ENCODE data around the gene MTA1.

The MTA1 gene

DNA sequence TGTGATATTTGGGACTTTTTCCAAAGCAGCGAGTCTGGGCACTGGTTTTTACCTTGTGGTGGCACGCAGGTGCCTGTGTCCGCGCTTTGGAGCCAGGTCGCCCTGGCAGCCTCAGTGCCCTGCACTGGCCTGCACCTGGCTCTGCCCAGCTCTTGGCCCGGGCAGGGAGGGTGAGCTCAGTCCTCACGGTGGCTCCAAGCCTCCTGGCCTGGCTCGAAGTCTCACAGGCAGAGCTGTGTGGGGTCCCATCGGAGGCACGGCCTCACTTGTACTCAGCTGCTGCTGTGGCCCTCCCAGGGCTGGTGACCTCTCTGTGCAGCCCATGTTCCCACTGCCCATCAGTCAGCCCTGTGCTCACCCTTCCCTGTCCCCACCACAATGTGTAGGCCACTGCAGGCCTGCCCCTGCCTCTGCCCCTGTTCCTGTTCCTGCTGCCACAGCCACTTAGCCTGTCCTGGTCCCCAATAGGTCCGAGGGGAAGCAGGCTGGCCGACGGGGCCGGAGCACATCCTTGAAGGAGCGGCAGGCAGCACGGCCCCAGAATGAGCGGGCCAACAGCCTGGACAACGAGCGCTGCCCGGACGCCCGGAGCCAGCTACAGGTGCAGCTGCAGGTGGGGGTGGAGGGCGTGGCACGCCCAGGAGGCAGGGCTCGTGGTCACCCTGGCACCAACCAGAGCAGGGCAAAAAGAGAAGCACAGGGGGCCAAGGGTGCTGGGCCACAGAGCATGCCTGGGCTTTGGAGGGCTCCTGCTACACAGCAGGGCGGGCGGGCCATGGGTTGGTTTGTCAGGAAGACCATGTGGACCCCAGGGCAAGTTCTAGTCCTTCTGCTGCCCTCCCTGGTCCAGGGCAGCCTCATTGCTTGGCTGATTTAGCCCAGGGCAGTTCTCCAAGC is 37.9 kb upstream of the MTA1 start:
- no peak for TF ChIP-seq POLR2AphosphoS5 (IDR thresholded peaks at IDR 0.05; ENCODE audit: low read depth, low read length)
- no peak for TF ChIP-seq TAF1 (IDR thresholded peaks at IDR 0.05; ENCODE audit: borderline replicate concordance, low read depth, low read length)
- no peak for TF ChIP-seq POLR2A (IDR thresholded peaks at IDR 0.05; ENCODE audit: low read depth, low read length)
- DNase-seq (ENCODE audit: insufficient read length) (no peak), FAIRE-seq (no peak)

DNA sequence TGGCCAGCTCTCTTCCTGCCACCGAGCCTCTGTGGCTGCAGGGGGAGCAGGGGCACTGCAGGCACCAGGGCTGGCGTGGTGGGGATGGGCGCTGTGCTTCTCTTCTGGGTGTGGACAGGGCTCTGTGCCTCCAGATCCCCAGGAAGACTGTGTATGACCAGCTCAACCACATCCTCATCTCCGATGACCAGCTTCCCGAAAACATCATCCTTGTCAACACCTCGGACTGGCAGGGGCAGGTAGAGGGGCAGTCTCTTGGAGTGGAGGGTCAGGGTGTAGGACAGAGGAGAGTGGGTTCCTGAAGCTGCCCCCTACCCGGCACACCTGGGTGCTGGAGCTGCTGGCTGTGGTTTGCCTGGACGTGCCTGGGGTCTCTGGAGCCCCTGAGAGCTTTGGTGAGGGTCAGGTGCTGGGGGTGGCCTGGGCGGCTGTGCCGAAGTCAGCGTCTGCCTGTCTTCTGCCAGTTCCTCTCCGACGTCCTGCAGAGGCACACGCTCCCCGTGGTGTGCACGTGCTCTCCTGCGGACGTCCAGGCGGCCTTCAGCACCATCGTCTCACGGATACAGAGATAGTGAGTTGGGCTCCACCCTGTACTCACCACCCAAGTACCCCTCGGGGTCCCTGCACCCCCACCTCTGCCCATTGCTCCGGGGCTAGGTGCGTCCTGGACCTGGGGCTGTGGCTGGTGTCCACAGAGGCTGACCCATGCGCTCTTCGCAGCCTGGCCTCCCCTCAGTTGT is 37.1 kb upstream of the MTA1 start:
- no peak for DNase-seq (ENCODE audit: insufficient read length)
- no peak for FAIRE-seq
- TF ChIP-seq POLR2A (IDR thresholded peaks at IDR 0.05; ENCODE audit: low read depth, low read length) = no peak
- TF ChIP-seq TAF1 (IDR thresholded peaks at IDR 0.05; ENCODE audit: borderline replicate concordance, low read depth, low read length) = no peak
- TF ChIP-seq POLR2AphosphoS5 (IDR thresholded peaks at IDR 0.05; ENCODE audit: low read depth, low read length) = no peak

DNA sequence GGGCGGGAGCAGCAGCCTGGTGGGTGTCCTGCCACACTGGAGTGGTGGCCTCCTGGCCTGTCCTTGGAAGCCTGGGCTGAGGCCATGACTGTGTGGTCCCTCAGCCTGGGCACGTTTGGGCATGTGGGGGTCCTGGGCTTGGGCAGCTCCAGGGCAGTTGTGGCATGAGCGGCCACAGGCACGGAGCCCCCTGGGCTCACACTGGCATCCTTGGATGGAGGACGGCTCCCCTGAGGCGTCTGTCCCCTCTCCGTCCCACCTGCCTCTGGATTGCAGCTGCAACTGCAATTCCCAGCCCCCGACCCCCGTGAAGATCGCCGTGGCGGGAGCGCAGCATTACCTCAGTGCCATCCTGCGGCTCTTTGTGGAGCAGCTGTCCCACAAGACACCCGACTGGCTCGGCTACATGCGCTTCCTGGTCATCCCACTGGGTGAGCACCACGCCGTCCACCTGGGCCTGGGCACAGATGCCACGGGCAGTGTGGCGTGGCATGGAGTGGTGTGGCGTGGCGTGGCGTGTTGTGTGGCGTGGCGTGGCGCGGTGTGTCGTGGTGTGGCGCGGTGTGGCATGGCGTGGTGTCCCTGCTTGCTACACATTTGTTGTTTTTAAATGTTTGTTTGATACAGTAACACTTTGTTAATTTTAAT is 36.4 kb upstream of the MTA1 start:
- TF ChIP-seq POLR2A (IDR thresholded peaks at IDR 0.05; ENCODE audit: low read depth, low read length) (no peak), TAF1 (IDR thresholded peaks at IDR 0.05; ENCODE audit: borderline replicate concordance, low read depth, low read length) (no peak), POLR2AphosphoS5 (IDR thresholded peaks at IDR 0.05; ENCODE audit: low read depth, low read length) (no peak)
- DNase-seq (ENCODE audit: insufficient read length) (no peak), FAIRE-seq (no peak)

DNA sequence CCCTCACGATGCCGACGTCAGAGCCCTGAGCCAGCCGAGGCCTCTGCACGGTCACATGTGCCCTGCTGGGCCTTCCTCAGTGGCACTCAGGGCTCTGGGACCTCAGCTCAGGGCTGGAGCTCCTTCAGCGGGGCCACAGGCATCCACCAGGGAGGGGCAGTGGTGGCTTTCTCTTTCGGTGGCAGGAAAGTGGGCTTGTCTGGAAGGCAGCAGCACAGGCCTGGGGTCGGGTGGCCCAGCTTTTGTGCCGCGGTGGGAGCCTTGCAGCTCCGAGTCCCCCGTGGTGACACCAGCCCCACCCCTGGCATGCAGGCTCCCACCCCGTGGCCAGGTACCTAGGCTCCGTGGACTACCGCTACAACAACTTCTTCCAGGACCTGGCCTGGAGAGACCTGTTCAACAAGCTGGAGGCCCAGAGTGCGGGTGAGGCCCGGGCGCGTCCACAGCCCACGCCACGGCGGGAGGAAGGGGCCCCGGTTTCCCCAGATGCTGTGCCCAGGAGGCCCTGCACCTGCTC is 35.5 kb upstream of the MTA1 start:
- DNase-seq (ENCODE audit: insufficient read length) (no peak), FAIRE-seq (no peak)
- TF ChIP-seq TAF1 (IDR thresholded peaks at IDR 0.05; ENCODE audit: borderline replicate concordance, low read depth, low read length) (no peak), POLR2AphosphoS5 (IDR thresholded peaks at IDR 0.05; ENCODE audit: low read depth, low read length) (no peak), POLR2A (IDR thresholded peaks at IDR 0.05; ENCODE audit: low read depth, low read length) (no peak)

DNA sequence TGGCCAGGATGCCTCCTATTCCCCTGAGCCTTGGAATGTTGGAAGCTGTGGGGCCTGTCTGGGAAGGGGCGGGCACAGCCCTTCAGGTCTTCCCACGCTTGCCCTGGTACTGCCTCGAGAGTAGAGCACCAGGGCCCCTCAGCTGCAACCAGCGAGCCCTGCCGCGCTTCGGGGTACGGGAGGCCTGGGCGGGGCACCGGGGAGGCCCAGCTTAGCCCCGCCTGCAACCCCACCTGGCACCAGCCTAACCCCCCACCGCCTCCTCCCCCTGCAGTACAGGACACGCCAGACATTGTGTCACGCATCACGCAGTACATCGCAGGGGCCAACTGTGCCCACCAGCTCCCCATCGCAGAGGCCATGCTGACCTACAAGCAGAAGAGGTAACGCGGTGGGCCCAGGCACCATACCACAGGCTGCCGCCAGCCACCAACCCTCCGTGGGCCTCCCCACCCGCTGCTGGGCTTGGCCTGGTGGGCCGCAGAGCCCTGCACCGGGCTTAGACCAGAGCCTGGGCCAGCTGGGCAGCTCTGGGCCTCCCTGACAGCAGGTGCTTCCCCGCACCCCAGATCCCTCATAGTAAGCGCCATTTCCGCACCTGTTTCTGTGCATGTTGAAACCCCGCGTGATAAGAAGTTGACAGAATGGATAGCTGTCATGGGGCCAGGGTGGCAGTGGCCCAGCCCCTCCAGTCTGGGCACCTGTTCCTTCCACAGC is 34.9 kb upstream of the MTA1 start:
- FAIRE-seq (no peak), DNase-seq (ENCODE audit: insufficient read length) (no peak)
- TF ChIP-seq TAF1 (IDR thresholded peaks at IDR 0.05; ENCODE audit: borderline replicate concordance, low read depth, low read length) = no peak
- TF ChIP-seq POLR2AphosphoS5 (IDR thresholded peaks at IDR 0.05; ENCODE audit: low read depth, low read length) = no peak
- no peak for TF ChIP-seq POLR2A (IDR thresholded peaks at IDR 0.05; ENCODE audit: low read depth, low read length)

DNA sequence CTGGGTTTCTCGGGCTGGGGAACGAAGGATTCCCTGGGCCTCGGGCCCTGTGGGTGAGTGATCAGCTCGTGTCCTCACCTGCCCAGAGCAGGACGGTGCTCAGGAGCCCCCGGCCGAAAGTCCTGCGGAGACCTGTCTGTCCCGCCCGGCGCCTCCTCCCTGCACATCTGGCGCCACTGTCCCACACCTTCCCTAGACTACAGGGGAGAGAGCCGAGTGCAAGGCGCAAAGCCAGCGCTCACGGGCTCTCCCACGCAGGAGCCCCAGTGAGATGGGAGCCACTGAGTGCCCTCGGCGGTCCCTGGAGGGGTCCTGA is 34.3 kb upstream of the MTA1 start:
- FAIRE-seq (no peak), DNase-seq (ENCODE audit: insufficient read length) (no peak)
- TF ChIP-seq TAF1 (IDR thresholded peaks at IDR 0.05; ENCODE audit: borderline replicate concordance, low read depth, low read length) (no peak), POLR2AphosphoS5 (IDR thresholded peaks at IDR 0.05; ENCODE audit: low read depth, low read length) (no peak), POLR2A (IDR thresholded peaks at IDR 0.05; ENCODE audit: low read depth, low read length) (no peak)

DNA sequence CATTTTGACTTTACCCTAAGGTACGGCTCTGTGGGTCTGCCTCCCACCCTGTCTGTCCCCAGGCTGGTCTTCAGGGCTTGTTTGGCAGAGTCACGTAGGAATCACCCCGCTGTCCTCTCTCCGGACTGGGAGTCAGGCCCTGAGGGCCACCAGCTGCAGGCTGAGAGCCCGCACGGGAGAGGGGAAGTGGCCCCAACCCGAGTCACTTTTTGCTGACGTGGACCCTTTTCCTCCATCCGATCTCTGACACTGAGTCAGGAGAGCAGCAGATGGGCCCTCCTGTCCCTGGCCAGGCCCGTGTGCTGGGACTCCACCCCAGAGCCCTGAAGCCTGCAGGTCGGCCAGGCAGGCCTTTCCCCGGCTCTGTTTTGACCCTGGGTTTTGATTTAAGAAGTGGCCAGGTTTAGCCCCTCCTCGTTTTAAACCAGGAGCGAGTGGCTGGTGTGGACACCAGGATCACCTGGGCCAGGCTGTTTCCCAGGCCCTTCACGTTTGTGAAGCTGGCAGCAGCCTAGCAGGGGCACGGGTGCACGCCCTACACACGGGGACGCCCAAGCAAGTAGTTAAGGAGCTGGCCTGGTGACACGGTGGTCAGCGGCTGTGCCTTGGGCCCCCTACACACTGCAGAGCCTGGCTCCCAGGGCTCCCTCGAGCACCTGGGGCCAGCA is 33.8 kb upstream of the MTA1 start:
- TF ChIP-seq POLR2A (IDR thresholded peaks at IDR 0.05; ENCODE audit: low read depth, low read length) = no peak
- no peak for TF ChIP-seq POLR2AphosphoS5 (IDR thresholded peaks at IDR 0.05; ENCODE audit: low read depth, low read length)
- no peak for TF ChIP-seq TAF1 (IDR thresholded peaks at IDR 0.05; ENCODE audit: borderline replicate concordance, low read depth, low read length)
- FAIRE-seq (no peak), DNase-seq (ENCODE audit: insufficient read length) (no peak)

DNA sequence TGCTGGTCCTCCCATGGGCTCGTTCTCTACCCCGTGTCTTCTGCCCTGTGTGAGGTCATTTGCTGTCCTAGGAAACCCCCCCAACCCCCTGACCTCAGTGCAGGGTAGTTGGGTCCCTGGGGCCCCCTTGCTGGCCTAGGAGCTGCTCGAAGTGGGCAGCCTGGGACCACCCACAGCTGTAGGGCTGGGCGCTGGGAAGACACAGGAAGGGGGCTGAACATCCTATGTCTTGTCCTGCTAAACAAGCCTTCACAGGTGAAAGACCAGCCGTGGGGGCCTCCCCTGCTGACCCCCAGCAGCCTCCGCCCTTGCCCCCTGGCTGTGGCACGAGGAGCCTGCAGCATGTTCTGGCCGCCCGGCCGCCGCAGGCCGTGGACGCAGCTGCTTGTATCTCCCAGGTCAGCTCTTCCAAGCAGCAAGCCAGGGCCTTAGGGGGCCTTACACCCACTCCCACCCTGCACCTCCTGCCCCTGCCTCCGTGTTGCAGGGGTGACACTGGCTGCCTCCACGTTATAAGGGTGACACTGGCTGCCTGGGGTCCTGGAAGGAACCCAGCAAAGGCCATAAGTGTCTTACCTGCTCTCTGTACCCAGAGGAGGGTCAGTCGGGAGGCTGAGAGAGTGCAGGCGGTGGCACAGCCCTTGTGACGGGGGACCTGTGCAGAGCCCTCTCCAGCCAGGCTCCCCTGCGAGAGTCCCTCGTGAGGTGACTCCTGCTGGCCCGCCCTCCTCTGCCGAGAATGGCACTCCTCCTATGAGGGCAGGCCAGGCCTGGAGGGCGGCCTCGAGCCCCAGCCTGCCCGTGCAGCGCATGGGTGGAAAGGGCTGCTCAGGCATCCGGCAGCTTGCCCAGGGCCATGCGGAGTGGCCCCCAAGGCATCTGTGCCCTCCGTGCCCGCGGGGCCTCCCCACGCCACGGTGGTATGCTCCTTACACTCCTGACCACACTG is 32.8 kb upstream of the MTA1 start:
- DNase-seq (ENCODE audit: insufficient read length) (no peak), FAIRE-seq (no peak)
- no peak for TF ChIP-seq POLR2A (IDR thresholded peaks at IDR 0.05; ENCODE audit: low read depth, low read length)
- TF ChIP-seq TAF1 (IDR thresholded peaks at IDR 0.05; ENCODE audit: borderline replicate concordance, low read depth, low read length) = no peak
- TF ChIP-seq POLR2AphosphoS5 (IDR thresholded peaks at IDR 0.05; ENCODE audit: low read depth, low read length) = no peak

DNA sequence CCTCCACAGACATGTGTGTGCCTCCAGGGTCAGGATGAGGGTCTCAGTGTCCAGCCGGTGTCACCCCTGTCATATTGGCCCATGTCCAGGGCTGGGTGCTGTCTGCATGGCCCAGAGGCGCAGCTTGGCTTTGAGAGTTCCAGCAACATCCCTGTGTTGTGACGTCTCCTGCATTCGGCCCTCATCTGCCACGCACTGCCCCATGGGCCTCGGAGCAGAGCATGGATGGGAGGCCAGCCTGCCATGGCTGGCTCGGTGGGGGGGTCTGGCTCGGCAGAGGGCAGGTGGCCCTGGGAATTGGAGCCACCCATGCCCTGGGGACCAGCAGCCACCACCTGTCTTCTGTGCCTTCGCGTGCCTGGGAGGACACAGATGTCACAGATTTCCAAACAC is 32.1 kb upstream of the MTA1 start:
- FAIRE-seq (no peak), DNase-seq (ENCODE audit: insufficient read length) (no peak)
- TF ChIP-seq TAF1 (IDR thresholded peaks at IDR 0.05; ENCODE audit: borderline replicate concordance, low read depth, low read length) (no peak), POLR2AphosphoS5 (IDR thresholded peaks at IDR 0.05; ENCODE audit: low read depth, low read length) (no peak), POLR2A (IDR thresholded peaks at IDR 0.05; ENCODE audit: low read depth, low read length) (no peak)
